Measurements from ENCODE around the gene SPACDR.

SPACDR gene

GRCh38 chr7:100471021-100471420 lies 7.0 kb upstream of the SPACDR start:
- Histone ChIP-seq H3K4me1 (peaks cover 8% of the 10 kb centered on the region), H3K4me3 (ENCODE audit: low read depth, low read length) (no peak overlapping the region), H3K27me3 (no peaks in the 10 kb centered on the region), H3K36me3 (peaks cover 11% of the 10 kb centered on the region), H3K9me3 (no peaks in the 10 kb centered on the region)
- DNase-seq, result no peak
- no peak for TF ChIP-seq CTCF (IDR thresholded peaks at IDR 0.05; ENCODE audit: low read depth, low read length)

- no peaks in the 10 kb centered on the region for H3K9me3 ChIP-seq
- DNase-seq, result peak; percentile 92
- H3K36me3 ChIP-seq, result peaks cover 11% of the 10 kb centered on the region
- TF ChIP-seq CTCF (IDR thresholded peaks at IDR 0.05; ENCODE audit: low read depth, low read length), result peak; percentile 95
- H3K4me1 ChIP-seq, result peaks cover 8% of the 10 kb centered on the region
- no peaks in the 10 kb centered on the region for H3K27me3 ChIP-seq
- no peak overlapping the region for H3K4me3 ChIP-seq (ENCODE audit: low read depth, low read length)
Measured at GRCh38 chr7:100469227-100470044, 5.4 kb upstream of the SPACDR start.

- peaks cover 6% of the 10 kb centered on the region; the same call in 1 of the 2 replicates for H3K36me3 ChIP-seq
Measured at GRCh38 chr7:100467638-100468373, 3.7 kb upstream of the SPACDR start.

GRCh38 chr7:100466653-100467605 lies 2.9 kb upstream of the SPACDR start:
- TF ChIP-seq CTCF (IDR thresholded peaks at IDR 0.05; ENCODE audit: low read depth, low read length), result no peak
- no peak for DNase-seq

More at GRCh38 chr7:100467638-100468373, 3.7 kb upstream of the SPACDR start:
- DNase-seq, result no peak
- H3K9me3 ChIP-seq, result no peaks in the 10 kb centered on the region
- no peak overlapping the region for H3K4me3 ChIP-seq (ENCODE audit: low read depth, low read length)
- H3K4me1 ChIP-seq, result peaks cover 4% of the 10 kb centered on the region
- H3K27me3 ChIP-seq, result no peaks in the 10 kb centered on the region
- TF ChIP-seq CTCF (IDR thresholded peaks at IDR 0.05; ENCODE audit: low read depth, low read length), result no peak

GRCh38 chr7:100465702-100466311 lies 1.7 kb upstream of the SPACDR start:
- Histone ChIP-seq H3K4me1 (peaks cover 3% of the 10 kb centered on the region), H3K4me3 (ENCODE audit: low read depth, low read length) (no peak overlapping the region), H3K27me3 (no peaks in the 10 kb centered on the region), H3K36me3 (no peaks in the 10 kb centered on the region; the same call in 1 of the 2 replicates), H3K9me3 (no peaks in the 10 kb centered on the region)
- TF ChIP-seq CTCF (IDR thresholded peaks at IDR 0.05; ENCODE audit: low read depth, low read length), result peak; percentile 78
- DNase-seq, result peak; percentile 79

More at GRCh38 chr7:100466653-100467605, 2.9 kb upstream of the SPACDR start:
- Histone ChIP-seq H3K36me3 (peaks cover 6% of the 10 kb centered on the region; the same call in 1 of the 2 replicates), H3K9me3 (no peaks in the 10 kb centered on the region), H3K4me3 (ENCODE audit: low read depth, low read length) (no peak overlapping the region), H3K27me3 (no peaks in the 10 kb centered on the region), H3K4me1 (peaks cover 3% of the 10 kb centered on the region)

Measured in BE2C (cell line).